ENCODE measurements around the gene SLF2.

The SLF2 gene

GRCh38 chr10:100943508-100943907 is 30.7 kb downstream of the SLF2 start:
- no peak for DNase-seq (ENCODE audit: low read depth in 2 of 2)
- H3K4me3 ChIP-seq (replicated peaks in 1 of 2; ENCODE audit: low read depth in 2 of 2, low read length in 2 of 2) = no peak overlapping the region
- no peak for TF ChIP-seq CTCF (IDR thresholded peaks at IDR 0.05; ENCODE audit: low read depth, low read length)

GRCh38 chr10:100945754-100946153 is 33.0 kb downstream of the SLF2 start:
- DNase-seq (ENCODE audit: low read depth in 2 of 2) = no peak
- no peak for TF ChIP-seq CTCF (IDR thresholded peaks at IDR 0.05; ENCODE audit: low read depth, low read length)
- H3K4me3 ChIP-seq (replicated peaks in 1 of 2; ENCODE audit: low read depth in 2 of 2, low read length in 2 of 2) = no peak overlapping the region

- DNase-seq (ENCODE audit: low read depth in 2 of 2) = no peak
- no peak overlapping the region for H3K4me3 ChIP-seq (replicated peaks in 1 of 2; ENCODE audit: low read depth in 2 of 2, low read length in 2 of 2)
- TF ChIP-seq CTCF (IDR thresholded peaks at IDR 0.05; ENCODE audit: low read depth, low read length) = no peak
Observed at GRCh38 chr10:100948916-100949315, 36.2 kb downstream of the SLF2 start.

GRCh38 chr10:100960251-100960650 is 47.5 kb downstream of the SLF2 start:
- no peak overlapping the region for H3K4me3 ChIP-seq (replicated peaks in 1 of 2; ENCODE audit: low read depth in 2 of 2, low read length in 2 of 2)
- TF ChIP-seq CTCF (IDR thresholded peaks at IDR 0.05; ENCODE audit: low read depth, low read length) = no peak
- no peak for DNase-seq (ENCODE audit: low read depth in 2 of 2)

- TF ChIP-seq CTCF (IDR thresholded peaks at IDR 0.05; ENCODE audit: low read depth, low read length) = no peak
- no peak for DNase-seq (ENCODE audit: low read depth in 2 of 2)
- no peak overlapping the region for H3K4me3 ChIP-seq (replicated peaks in 1 of 2; ENCODE audit: low read depth in 2 of 2, low read length in 2 of 2)
Observed at GRCh38 chr10:100962351-100963080, 49.8 kb downstream of the SLF2 start.

GRCh38 chr10:100963826-100964225 is 51.1 kb downstream of the SLF2 start:
- DNase-seq (ENCODE audit: low read depth in 2 of 2) = no peak
- H3K4me3 ChIP-seq (replicated peaks in 1 of 2; ENCODE audit: low read depth in 2 of 2, low read length in 2 of 2) = no peak overlapping the region
- TF ChIP-seq CTCF (IDR thresholded peaks at IDR 0.05; ENCODE audit: low read depth, low read length) = no peak

GRCh38 chr10:100965820-100966219 is 53.1 kb downstream of the SLF2 start:
- TF ChIP-seq CTCF (IDR thresholded peaks at IDR 0.05; ENCODE audit: low read depth, low read length) = no peak
- DNase-seq (ENCODE audit: low read depth in 2 of 2) = no peak
- H3K4me3 ChIP-seq (replicated peaks in 1 of 2; ENCODE audit: low read depth in 2 of 2, low read length in 2 of 2) = no peak overlapping the region

Data from cardiac fibroblast (primary cell).